Skeletal muscle tissue (tissue), 4 donors: ENCODE results near the gene KIAA0586. TPM values are rescaled to one million over a fixed set of nuclear protein-coding genes. Genes with fewer than 3 reads are reported as not detected.

ENCODE experiments used
- H3K27ac ChIP-seq: one replicate; pipeline ENCODE4 v1.7.0; 2013; ENCODE audit warnings: mild to moderate bottlenecking, low read depth, low read length, inconsistent platforms
- H3K27me3 ChIP-seq, 3 donors: one replicate each; pipeline ENCODE4 v1.7.0; 2013; ENCODE audit warnings: low read length in 3 of 3; ENCODE audit not compliant: control insufficient read depth in 3 of 3, insufficient read depth in 3 of 3
- H3K36me3 ChIP-seq, 3 donors: one replicate each; pipeline ENCODE4 v1.7.0; 2013; ENCODE audit warnings: low read length in 3 of 3; ENCODE audit not compliant: control insufficient read depth in 3 of 3, insufficient read depth in 3 of 3
- H3K4me1 ChIP-seq, 3 donors: one replicate each; pipeline ENCODE4 v1.7.0; 2013; ENCODE audit warnings: low read length in 3 of 3, mild to moderate bottlenecking in 3 of 3; ENCODE audit not compliant: control insufficient read depth in 3 of 3, insufficient read depth in 3 of 3
- H3K4me3 ChIP-seq, 3 donors: one replicate each; pipeline ENCODE4 v1.7.0; 2013; ENCODE audit warnings: low read length in 3 of 3
- H3K9ac ChIP-seq, 3 donors: one replicate each; pipeline ENCODE4 v1.7.0; 2013; ENCODE audit warnings: low read length in 3 of 3, mild to moderate bottlenecking in 3 of 3, moderate library complexity in 2 of 3, low read depth in 1 of 3
- H3K9me3 ChIP-seq, 3 donors: one replicate each; pipeline ENCODE4 v1.7.0; 2013; ENCODE audit warnings: low read length in 3 of 3; ENCODE audit not compliant: control insufficient read depth in 3 of 3
- total RNA-seq: library from RNA; depleted of rRNA; stranded (reverse); fragments of >200 nt; gene quantifications from one replicate; pipeline ENCODE4 v1.2.3, GENCODE V29; 2014
- donor health status: Osteomylitis.

KIAA0586 gene
- total RNA-seq, 1 donor from 2014 or later = 9.9 TPM

GRCh38 chr14:58562141-58562540 is 134.6 kb downstream of the KIAA0586 start:
- no peak overlapping the region for H3K27ac ChIP-seq
- no peak overlapping the region for H3K4me3 ChIP-seq
- no peaks in the 10 kb centered on the region for H3K9me3 ChIP-seq
- no peaks in the 10 kb centered on the region for H3K4me1 ChIP-seq
- no peaks in the 10 kb centered on the region for H3K36me3 ChIP-seq
- no peak overlapping the region for H3K9ac ChIP-seq
- H3K27me3 ChIP-seq = no peaks in the 10 kb centered on the region

- no peak overlapping the region for H3K9ac ChIP-seq
- H3K36me3 ChIP-seq = no peaks in the 10 kb centered on the region
- no peak overlapping the region for H3K4me3 ChIP-seq
- no peaks in the 10 kb centered on the region for H3K27me3 ChIP-seq
- H3K9me3 ChIP-seq = no peaks in the 10 kb centered on the region
- no peaks in the 10 kb centered on the region for H3K4me1 ChIP-seq
- H3K27ac ChIP-seq = no peak overlapping the region
Measured at GRCh38 chr14:58563978-58564377, 136.5 kb downstream of the KIAA0586 start.

- Histone ChIP-seq H3K4me1 (no peaks in the 10 kb centered on the region), H3K27ac (no peak overlapping the region), H3K36me3 (no peaks in the 10 kb centered on the region), H3K9me3 (no peaks in the 10 kb centered on the region), H3K4me3 (no peak overlapping the region), H3K9ac (no peak overlapping the region), H3K27me3 (no peaks in the 10 kb centered on the region)
Measured at GRCh38 chr14:58565832-58566231, 138.3 kb downstream of the KIAA0586 start.

- H3K27me3 ChIP-seq = no peaks in the 10 kb centered on the region
- H3K4me3 ChIP-seq = no peak overlapping the region
Measured at GRCh38 chr14:58566979-58567378, 139.5 kb downstream of the KIAA0586 start.

GRCh38 chr14:58568322-58568721 is 140.8 kb downstream of the KIAA0586 start:
- no peaks in the 10 kb centered on the region for H3K9me3 ChIP-seq
- no peaks in the 10 kb centered on the region for H3K36me3 ChIP-seq
- no peaks in the 10 kb centered on the region for H3K4me1 ChIP-seq
- no peak overlapping the region for H3K9ac ChIP-seq
- no peaks in the 10 kb centered on the region for H3K27me3 ChIP-seq
- no peak overlapping the region for H3K27ac ChIP-seq
- no peak overlapping the region for H3K4me3 ChIP-seq

More at GRCh38 chr14:58566979-58567378, 139.5 kb downstream of the KIAA0586 start:
- Histone ChIP-seq H3K4me1 (no peaks in the 10 kb centered on the region), H3K27ac (no peak overlapping the region), H3K36me3 (no peaks in the 10 kb centered on the region), H3K9me3 (no peaks in the 10 kb centered on the region), H3K9ac (no peak overlapping the region)

GRCh38 chr14:58571256-58571655 is 143.7 kb downstream of the KIAA0586 start:
- Histone ChIP-seq H3K27me3 (no peaks in the 10 kb centered on the region), H3K27ac (no peak overlapping the region), H3K4me3 (no peak overlapping the region), H3K9me3 (no peaks in the 10 kb centered on the region), H3K36me3 (no peaks in the 10 kb centered on the region), H3K4me1 (no peaks in the 10 kb centered on the region), H3K9ac (no peak overlapping the region)

GRCh38 chr14:58571769-58572472 is 144.4 kb downstream of the KIAA0586 start:
- Histone ChIP-seq H3K27ac (no peak overlapping the region), H3K9ac (no peak overlapping the region), H3K27me3 (no peaks in the 10 kb centered on the region), H3K4me3 (no peak overlapping the region), H3K9me3 (no peaks in the 10 kb centered on the region), H3K36me3 (no peaks in the 10 kb centered on the region), H3K4me1 (no peaks in the 10 kb centered on the region)

- H3K4me1 ChIP-seq = no peaks in the 10 kb centered on the region
- H3K4me3 ChIP-seq = no peak overlapping the region
- H3K36me3 ChIP-seq = no peaks in the 10 kb centered on the region
- H3K9me3 ChIP-seq = no peaks in the 10 kb centered on the region
- no peak overlapping the region for H3K9ac ChIP-seq
- no peaks in the 10 kb centered on the region for H3K27me3 ChIP-seq
- no peak overlapping the region for H3K27ac ChIP-seq
Measured at GRCh38 chr14:58572473-58572853, 144.9 kb downstream of the KIAA0586 start.

- no peaks in the 10 kb centered on the region for H3K27me3 ChIP-seq
- no peaks in the 10 kb centered on the region for H3K36me3 ChIP-seq
- no peaks in the 10 kb centered on the region for H3K9me3 ChIP-seq
- H3K27ac ChIP-seq = no peak overlapping the region
- no peak overlapping the region for H3K9ac ChIP-seq
- H3K4me3 ChIP-seq = no peak overlapping the region
- H3K4me1 ChIP-seq = no peaks in the 10 kb centered on the region
Measured at GRCh38 chr14:58572863-58573262, 145.3 kb downstream of the KIAA0586 start.

GRCh38 chr14:58574623-58575022 is 147.1 kb downstream of the KIAA0586 start:
- Histone ChIP-seq H3K27ac (no peak overlapping the region), H3K4me3 (no peak overlapping the region), H3K9me3 (no peaks in the 10 kb centered on the region), H3K36me3 (no peaks in the 10 kb centered on the region), H3K9ac (no peak overlapping the region), H3K4me1 (no peaks in the 10 kb centered on the region), H3K27me3 (no peaks in the 10 kb centered on the region)
